HG02759 (cell line): Measurements from ENCODE around the gene CDK13.
"Not testable (repeated sequence)": the region's sequence is repeated elsewhere in the genome, so short reads cannot be mapped to it uniquely, and the experiment has no call there.

Experiments used
- ATAC-seq: cut with Tn5 transposase; IDR thresholded peaks from one replicate; pipeline ENCODE4 v1.9.1; 2021; ENCODE audit warnings: mild to moderate bottlenecking, moderate library complexity; ENCODE audit not compliant: unreplicated experiment

Gene CDK13

DNA sequence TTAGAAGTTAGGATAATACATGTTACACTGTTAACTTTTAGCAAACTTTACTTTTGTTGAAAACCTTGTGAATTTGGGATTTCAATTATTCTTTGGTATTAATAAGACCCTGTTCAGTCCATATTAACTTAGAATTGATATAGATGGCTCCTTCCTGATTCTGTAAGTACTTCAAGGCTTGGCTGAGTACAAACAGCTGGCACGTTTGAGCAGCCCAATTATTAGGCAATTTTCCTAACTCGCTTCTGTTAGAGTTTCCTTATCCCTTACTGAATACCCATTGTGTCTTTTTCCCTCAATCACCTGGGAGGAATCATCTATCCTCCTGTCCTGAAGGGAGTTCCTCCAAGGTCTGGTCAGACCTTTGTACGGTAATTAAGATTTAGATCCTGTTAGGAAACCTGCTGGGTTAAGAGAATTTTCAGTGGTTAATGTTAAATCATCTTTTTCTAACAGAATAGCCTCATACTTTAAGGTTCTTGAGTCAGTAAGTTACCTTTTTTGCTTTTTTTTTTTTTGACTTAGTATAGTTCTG is 195.6 kb downstream of the CDK13 start:
- ATAC-seq, result not testable (repeated sequence)

DNA sequence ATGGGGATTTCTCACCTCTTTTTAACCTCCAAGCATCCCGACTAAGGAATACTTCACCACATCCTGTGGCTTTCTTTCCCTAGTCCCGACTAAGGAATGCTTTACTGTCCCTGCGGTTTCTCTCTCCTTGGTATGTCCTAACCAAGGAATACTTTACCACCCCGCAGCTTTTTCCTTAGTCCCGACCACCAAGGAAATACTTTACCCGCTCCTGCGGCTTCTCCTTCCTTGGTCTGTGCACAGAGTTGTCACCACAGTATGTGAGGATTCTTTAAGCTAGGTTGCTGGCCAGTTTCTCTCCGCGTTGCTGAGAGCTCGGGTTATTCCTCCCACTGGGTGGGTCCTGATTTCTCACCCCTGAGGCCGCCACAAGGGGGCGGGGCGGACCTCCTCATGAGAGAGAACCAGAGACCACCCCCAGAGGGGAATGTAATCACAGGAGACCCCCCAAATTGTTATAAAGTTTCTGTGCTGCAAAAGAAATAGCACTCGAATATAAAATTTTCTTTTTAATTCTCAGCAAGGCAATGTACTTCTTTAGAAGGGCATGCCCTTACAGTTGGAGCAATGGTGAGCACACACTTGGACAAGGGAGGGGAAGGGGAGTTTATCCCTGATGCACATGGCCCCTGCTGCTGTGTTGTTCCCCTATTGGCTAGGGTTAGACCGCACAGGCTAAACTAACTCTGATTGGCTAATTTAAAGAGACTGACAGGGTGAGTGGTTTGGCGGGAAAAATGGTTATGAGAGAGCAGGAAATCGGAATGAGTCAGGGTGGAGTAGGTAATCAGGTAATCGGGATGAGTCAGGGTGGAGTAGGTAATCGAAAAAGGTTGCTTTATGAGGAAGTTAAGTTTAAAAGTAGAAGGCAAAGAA is 197.6 kb downstream of the CDK13 start:
- no peak for ATAC-seq

DNA sequence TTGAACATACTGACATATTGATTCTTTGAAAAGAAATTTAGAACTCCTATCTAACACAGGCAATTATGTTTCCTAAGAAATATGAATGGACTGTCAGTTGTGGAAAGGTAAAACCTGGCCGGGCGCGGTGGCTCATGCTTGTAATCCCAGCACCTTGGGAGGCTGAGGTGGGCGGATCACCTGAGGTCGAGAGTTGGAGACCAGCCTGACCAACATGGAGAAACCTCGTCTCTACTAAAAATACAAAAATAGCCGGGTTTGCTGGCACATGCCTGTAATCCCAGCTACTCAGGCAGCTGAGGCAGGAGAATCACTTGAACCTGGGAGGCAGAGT is 198.2 kb downstream of the CDK13 start:
- not testable (repeated sequence) for ATAC-seq

DNA sequence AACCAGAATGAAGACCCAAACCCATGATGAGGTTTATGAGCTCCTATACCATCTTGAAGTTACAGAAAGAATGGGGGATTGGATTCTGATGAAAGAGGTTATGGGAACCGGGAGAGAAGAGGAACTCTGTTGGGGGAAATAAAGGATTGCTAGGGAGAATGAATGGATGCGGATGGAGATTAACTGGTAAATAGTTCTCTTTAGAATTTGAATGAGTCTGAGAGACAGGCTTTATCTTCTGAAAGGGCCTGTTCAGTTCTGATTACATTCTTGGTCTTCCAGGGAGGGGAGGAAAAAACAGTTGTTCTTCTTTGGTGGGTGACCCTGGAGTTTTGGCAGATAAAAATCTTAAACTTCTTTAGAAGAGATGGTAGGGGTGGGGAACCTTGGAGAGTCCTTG is 198.6 kb downstream of the CDK13 start:
- ATAC-seq, result no peak
